Astrocyte of the spinal cord (primary cell): ENCODE measurements around the gene HTR3A.
"Not testable (repeated sequence)": the region's sequence is repeated elsewhere in the genome, so short reads cannot be mapped to it uniquely, and the experiment has no call there.

Experiments used
- DNase-seq: peaks from one replicate; pipeline ENCODE4 v3.0.0; 2011; ENCODE audit warnings: low read depth, low spot score
- H3K4me3 ChIP-seq: 2 replicates; pipeline ENCODE4 v1.5.1; 2011; ENCODE audit warnings: low read depth, mild to moderate bottlenecking, low read length, moderate library complexity
- in situ Hi-C: cut with HindIII; loops from 2 replicates; pipeline ENCODE4 v1.10.0; 2017; ENCODE audit warnings: low sequenced_read_pairs
- TF ChIP-seq, protein P1 (sequence below): IDR thresholded peaks from 2 replicates; pipeline ENCODE4 v1.5.1; 2012; ENCODE audit warnings: low read depth, mild to moderate bottlenecking, low read length, inconsistent platforms

The HTR3A gene

GRCh38 chr11:113937918-113938317 is 37.0 kb upstream of the HTR3A start:
- no peak for DNase-seq
- TF ChIP-seq, protein P1, sequence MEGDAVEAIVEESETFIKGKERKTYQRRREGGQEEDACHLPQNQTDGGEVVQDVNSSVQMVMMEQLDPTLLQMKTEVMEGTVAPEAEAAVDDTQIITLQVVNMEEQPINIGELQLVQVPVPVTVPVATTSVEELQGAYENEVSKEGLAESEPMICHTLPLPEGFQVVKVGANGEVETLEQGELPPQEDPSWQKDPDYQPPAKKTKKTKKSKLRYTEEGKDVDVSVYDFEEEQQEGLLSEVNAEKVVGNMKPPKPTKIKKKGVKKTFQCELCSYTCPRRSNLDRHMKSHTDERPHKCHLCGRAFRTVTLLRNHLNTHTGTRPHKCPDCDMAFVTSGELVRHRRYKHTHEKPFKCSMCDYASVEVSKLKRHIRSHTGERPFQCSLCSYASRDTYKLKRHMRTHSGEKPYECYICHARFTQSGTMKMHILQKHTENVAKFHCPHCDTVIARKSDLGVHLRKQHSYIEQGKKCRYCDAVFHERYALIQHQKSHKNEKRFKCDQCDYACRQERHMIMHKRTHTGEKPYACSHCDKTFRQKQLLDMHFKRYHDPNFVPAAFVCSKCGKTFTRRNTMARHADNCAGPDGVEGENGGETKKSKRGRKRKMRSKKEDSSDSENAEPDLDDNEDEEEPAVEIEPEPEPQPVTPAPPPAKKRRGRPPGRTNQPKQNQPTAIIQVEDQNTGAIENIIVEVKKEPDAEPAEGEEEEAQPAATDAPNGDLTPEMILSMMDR = no peak
- H3K4me3 ChIP-seq = no peak overlapping the region
- in situ Hi-C loops = no loop called here

DNA sequence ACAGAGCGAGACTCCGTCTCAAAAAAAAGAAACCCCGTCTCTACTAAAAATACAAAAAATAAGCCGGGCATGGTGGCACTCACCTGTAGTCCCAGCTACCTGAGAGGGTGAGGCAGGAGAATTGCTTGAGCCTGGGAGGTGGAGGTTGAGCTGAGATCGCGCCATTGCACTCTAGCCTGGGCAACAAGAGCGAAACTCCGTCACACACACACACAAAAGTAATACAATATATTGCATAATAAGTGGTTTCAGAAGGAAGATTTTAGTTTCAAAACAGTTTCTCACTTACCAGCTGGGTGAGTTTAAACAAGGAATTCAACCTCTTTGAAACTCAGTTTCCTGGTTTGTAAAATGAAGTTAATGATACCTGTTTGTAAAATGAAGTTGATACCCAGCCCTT is 32.7 kb upstream of the HTR3A start:
- in situ Hi-C loops = no loop called here
- DNase-seq = no peak
- H3K4me3 ChIP-seq = no peak overlapping the region
- TF ChIP-seq, protein P1 = no peak

DNA sequence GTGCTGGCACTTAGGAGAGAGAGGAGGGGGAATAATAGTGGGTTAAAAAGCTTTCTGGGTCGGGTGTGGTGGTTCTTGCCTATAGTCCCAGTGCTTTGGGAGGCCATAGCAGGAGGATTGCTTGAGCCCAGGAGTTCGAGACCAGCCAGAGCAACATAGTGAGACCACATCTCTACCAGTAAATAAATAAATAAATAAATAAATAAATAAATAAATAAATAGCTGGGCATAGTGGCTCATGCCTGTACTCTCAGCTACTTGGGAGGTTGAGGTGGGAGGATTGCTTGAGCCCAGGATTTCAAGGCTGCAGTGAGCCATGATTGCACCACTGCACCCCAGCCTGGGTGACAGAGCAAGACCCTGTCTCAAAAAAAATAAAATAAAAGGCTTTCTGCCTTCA is 28.7 kb upstream of the HTR3A start:
- in situ Hi-C loops = not testable (repeated sequence)

DNA sequence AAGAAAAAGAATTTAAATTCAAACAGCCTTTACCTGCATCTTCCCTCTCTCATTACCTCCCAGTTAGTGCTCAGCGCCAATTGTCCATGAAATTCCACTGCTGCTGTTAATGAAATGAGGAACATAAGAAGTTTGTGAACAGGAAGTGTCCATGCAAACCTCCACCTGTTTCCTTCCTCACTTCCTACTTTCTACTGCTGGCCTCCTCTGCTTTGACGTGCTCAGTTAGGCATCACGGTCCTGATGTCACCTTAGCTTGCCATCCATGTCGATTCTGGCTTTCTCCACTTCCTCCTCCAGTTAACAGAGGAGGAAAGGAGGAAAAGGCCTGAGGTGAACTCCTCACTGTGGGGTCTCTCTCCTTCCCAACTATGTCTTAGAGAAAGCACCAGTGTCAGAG is 26.9 kb upstream of the HTR3A start:
- H3K4me3 ChIP-seq = no peak overlapping the region
- no peak for DNase-seq
- TF ChIP-seq, protein P1 = no peak
- in situ Hi-C loops = no loop called here

More for the DNA sequence above, 28.7 kb upstream of the HTR3A start:
- DNase-seq, H3K4me3 ChIP-seq: not testable (repeated sequence)

- in situ Hi-C loops = no loop called here
- TF ChIP-seq, protein P1 = no peak
- no peak overlapping the region for H3K4me3 ChIP-seq
- no peak for DNase-seq
These were observed 25.0 kb upstream of the HTR3A start for GRCh38 chr11:113949891-113950290.

DNA sequence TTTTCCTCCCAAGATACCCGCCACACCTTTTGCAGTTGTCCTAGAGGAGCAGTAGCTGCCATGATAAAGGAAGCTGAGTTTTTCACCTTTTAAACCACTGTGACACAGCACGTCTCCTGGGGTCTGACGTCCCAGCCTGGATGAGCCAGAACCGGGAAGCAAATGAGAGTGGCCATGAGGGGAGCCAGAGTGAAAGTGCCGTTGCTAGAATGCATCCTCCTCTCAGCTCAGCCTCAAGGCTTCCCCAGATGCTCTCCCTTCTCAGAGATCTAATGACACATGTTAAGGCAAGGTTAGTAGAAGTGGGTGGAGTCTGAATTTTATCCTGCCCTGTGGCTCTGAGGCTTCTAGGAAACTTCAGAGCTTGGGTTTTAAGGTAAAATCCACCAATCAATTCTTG is 23.4 kb upstream of the HTR3A start:
- in situ Hi-C loops = no loop called here
- no peak overlapping the region for H3K4me3 ChIP-seq
- TF ChIP-seq, protein P1 = no peak
- no peak for DNase-seq

DNA sequence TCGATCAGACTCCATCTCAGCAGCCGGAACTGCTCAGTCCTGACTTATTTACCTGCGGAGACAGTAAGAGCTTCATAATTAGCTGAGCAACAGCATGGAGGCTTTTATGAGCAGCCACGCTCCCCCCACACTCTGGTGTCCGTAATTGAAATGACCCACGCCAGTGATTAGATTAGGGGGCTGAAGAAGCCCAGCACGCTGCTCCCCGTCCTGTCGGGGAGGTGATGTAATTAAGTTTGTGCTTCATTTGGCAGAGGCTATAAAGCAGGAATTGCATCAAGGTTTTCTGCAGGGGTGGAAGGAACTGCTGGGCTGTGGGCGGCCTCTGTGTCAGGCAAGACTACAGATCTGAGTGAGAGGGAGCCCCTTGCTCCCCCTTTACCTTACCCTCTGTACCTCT is 22.8 kb upstream of the HTR3A start:
- H3K4me3 ChIP-seq = no peak overlapping the region
- no peak for DNase-seq
- TF ChIP-seq, protein P1 = no peak
- in situ Hi-C loops = no loop called here
